GM18861 (cell line): ENCODE results near the gene IL20RB.
"Not testable (repeated sequence)": the region's sequence is repeated elsewhere in the genome, so short reads cannot be mapped to it uniquely, and the experiment has no call there.

Experiments
- ATAC-seq: cut with Tn5 transposase; IDR thresholded peaks from one replicate; pipeline ENCODE4 v1.9.1; 2021; ENCODE audit not compliant: unreplicated experiment

IL20RB gene

DNA sequence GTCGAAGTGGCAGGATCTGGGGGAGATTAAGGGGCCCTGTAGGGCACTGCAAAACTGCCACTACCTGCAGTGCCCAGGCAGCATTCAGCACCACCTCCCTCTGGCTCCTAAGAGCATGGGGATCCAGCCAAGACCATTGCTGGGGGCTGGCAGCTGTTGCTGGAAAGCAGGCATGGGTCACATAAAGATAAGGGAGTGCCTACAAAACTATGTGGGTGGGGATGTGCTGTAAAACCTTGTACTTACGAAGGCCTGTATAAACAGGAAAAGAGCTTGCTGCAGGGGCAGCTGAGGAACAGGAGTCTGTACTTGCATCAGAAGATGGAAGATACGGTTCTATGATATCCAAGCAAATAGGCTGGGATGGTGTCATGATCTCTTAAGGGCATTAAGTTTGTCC, 27.1 kb downstream of the IL20RB start:
- no peak for ATAC-seq

DNA sequence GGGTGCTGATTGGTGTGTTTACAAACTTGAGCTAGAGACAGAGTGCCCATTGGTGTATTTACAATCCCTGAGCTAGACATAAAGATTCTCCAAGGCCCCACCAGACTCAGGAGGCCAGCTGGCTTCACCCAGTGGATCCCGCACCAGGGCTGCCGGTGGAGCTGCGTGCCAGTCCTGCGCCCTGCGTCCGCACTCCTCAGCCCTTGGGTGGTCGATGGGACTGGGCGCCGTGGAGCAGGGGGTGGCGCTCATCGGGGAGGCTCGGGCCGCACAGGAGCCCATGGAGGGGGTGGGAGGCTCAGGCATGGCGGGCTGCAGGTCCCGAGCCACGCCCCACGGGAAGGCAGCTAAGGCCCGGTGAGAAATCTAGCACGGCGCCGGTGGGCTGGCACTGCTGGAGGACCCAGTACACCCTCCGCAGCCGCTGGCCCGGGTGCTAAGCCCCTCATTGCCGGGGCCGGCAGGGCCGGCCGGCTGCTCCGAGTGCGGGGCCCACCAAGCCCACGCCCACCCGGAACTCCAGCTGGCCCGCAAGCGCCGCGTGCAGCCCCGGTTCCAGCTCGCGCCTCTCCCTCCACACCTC, 29.7 kb downstream of the IL20RB start:
- not testable (repeated sequence) for ATAC-seq

GRCh38 chr3:136988651-136989050, 30.9 kb downstream of the IL20RB start:
- ATAC-seq, result no peak

- no peak for ATAC-seq
These were observed 32.2 kb downstream of the IL20RB start for GRCh38 chr3:136989781-136990524.

DNA sequence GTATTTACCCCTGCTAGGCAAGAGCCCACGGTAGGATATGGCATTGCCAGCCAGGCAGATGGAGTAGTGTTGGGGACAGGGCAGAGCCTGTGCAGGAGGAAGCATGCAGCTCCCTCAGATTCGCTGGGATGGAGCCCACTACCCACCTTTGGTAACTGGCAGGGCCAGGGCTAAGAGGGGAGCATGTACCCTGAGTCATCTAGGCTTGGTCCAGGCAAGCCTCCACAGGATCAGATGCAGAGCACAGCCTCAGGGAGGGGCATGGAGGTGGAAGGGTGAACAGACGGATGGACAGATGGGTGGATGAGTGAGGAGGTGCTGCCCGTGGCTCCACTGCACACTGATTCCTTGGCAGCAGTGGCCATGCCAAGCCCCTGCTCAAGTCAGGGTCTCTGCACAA, 33.0 kb downstream of the IL20RB start:
- no peak for ATAC-seq

GRCh38 chr3:136992115-136992514, 34.3 kb downstream of the IL20RB start:
- ATAC-seq, result no peak

DNA sequence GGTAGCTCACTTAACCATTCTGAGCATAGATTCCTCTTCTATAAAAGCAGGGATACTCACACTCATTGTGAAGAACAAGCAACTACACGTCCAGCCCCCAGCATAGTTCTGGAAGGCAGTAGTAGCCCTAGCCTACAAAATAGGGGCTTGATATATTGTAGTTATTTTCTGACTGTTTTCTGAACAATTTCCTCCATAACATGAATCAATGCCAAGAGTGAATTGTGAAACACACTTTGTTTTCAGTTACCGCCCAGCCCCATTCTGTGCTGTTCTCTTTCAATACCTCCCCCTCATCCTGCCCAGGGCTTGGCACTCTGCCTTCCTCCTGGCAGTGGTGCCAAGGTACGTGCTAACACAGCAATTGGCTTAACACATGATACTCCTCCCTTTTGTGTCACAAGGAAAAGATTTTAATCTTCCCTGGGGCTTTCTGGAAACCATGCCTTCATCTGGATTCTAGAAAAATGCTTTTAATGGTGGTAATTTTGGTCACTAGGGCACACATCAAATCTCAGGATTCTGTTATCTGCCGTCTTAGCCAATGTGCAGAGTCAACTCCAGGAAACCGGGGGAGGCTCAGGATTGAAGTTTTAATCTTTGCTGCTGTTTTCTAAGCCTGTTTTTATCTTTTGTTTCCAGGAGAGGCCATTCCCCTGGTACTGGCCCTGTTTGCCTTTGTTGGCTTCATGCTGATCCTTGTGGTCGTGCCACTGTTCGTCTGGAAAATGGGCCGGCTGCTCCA, 37.2 kb downstream of the IL20RB start:
- ATAC-seq, result no peak

DNA sequence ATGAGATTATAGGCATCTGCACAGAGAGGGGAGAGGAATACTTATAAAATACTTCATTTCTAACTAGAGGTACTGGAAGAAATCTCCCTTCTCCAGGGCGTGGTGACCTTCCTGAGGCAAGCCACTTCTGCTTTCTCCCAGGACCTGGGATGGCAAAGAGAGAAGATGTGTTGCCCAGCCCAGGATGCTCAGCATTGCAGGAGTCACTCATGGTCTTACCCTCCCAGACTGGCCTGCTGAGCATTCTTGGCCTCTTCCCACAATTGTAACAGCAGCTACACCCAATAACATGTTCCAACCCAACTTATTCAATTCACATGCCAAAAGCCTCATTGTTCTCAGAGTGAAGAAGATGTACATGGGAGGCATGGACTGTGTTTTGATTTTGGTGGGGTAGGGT, 37.9 kb downstream of the IL20RB start:
- no peak for ATAC-seq

GRCh38 chr3:137000039-137000438, 42.3 kb downstream of the IL20RB start:
- ATAC-seq, result no peak

- ATAC-seq, result not testable (repeated sequence)
These were observed 49.6 kb downstream of the IL20RB start for GRCh38 chr3:137007376-137007775.

DNA sequence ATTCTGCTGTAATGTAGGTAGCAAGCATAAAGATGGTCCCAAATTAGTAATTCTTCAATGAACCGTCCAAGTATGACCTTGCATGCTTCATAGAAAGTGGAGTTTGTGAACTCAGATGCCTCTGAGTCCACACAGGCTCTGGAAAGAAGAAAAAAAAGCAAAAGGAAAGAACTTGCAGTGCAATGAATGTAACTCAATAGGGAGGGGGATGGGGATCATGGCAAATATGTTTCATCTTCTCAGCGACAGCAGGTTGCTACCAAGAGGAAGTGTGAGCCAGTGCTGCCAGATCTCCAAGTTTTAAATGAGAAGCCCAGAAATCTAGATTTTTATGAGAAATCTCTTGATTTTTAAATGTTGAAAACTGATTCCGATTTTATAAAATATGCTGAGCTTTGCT, 50.3 kb downstream of the IL20RB start:
- no peak for ATAC-seq

DNA sequence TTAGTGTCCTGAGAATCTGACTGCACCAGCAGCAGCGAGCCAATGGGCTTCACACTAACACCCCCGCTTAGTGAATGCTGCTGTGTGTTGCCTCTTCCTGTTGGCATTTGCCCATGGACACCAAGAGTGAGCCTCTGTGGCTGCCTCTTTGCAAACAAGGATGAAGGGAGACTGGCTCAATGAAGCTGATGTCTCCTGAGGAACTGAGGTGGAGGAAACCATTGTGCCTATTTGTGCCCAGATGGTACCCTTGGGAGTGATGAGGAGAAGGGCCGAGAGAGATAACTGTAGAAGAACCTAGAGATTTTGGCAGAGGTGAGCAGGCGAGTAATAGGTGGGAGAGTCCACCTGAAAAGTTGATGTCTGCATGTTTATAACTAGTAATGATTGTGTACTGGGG, 51.2 kb downstream of the IL20RB start:
- no peak for ATAC-seq

- ATAC-seq, result no peak
These were observed 52.4 kb downstream of the IL20RB start for GRCh38 chr3:137010137-137010536.

GRCh38 chr3:137011153-137011552, 53.4 kb downstream of the IL20RB start:
- no peak for ATAC-seq

- ATAC-seq, result no peak
These were observed 54.3 kb downstream of the IL20RB start for GRCh38 chr3:137012097-137012501.

DNA sequence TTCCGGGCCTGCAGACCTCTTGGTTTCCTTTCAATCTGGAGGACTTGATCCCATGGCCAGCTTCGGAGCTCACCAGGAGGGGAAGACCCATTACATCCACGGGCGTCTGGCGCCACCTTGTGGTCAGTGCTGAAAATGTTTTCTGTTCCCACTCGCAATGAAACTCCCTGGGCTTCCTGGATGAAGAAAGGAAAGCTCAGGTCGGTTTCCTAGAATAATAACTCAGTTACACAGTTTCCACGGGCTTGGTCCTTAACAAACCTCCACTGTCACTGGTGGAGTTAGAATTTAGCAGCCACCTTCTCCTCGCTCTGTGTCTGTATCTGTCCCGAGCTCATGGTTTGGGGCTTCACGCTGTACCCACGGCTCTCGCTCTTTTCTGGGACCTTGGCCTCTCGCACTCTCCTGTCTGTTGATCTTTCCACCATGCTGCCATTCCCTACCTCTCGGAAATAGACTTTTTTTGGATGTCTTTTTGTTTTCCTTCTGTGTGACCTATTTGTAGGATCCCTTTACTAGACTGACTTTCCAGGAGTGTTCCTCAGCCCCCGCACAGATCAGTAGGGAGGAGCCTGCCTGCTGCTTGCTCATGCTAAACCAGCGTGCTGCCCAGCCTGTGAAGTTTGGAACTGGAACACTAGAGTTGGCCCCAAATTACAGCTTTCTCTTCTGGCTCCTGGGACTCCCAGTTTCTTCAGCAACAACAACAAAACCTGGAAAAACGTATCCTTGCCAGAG, 56.3 kb downstream of the IL20RB start:
- ATAC-seq, result peak; percentile 71

- not testable (repeated sequence) for ATAC-seq
These were observed 59.5 kb downstream of the IL20RB start for GRCh38 chr3:137017316-137017715.

DNA sequence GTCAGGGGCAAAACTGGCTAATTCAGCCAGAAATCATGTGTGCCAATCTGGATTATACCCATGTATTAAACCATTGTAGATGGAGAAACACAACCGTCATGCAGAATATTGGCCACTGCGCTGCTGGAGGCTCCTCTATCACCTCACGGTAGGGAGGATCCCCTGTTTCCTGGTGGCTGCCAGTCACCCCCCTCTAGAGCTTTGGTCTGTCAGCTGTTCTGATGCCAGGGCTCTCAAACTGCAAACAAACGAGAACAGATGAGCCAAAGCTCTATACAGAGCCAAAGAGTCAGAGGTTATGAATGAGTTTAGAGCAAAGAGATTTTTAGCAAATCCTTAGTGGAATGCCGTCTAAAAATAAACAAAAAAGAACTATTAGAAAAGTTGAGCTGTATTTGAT, 62.5 kb downstream of the IL20RB start:
- ATAC-seq, result no peak

GRCh38 chr3:137020888-137021287, 63.1 kb downstream of the IL20RB start:
- no peak for ATAC-seq

GRCh38 chr3:137024348-137024747, 66.6 kb downstream of the IL20RB start:
- no peak for ATAC-seq

- ATAC-seq, result no peak
These were observed 68.9 kb downstream of the IL20RB start for GRCh38 chr3:137026701-137027100.
